ENCODE data around the gene KAT14. TPM values are rescaled to one million over a fixed set of nuclear protein-coding genes. Genes with fewer than 3 reads are reported as not detected.

Gene KAT14
- total RNA-seq, 1 donor from 2014 or later, result 21.1 TPM

Small RNA genes lying within 50 kb of the gene (small RNA-seq; reads per million reads assigned to genes)
- not detected for gene RF00019 (ENCODE audit: low replicate concordance)
- not detected for gene RNU7-137P (ENCODE audit: low replicate concordance)

Other genes with a start within 250 kb of the KAT14 start
- 56.1 TPM for gene SNX5, start 169.1 kb upstream of the KAT14 start, total RNA-seq
- gene MGME1, start 168.8 kb upstream of the KAT14 start, total RNA-seq, result 6.1 TPM
- gene OVOL2, start 79.9 kb upstream of the KAT14 start, total RNA-seq, result 1.5 TPM
- gene PET117, start within 50 bp of the KAT14 start, total RNA-seq, result 8.9 TPM
- 21.1 TPM for gene ZNF133, start 150.7 kb downstream of the KAT14 start, total RNA-seq